Astrocyte of the spinal cord (primary cell): Measurements from ENCODE around the gene FAM219A.

Source experiments
- DNase-seq: peaks from one replicate; pipeline ENCODE4 v3.0.0; 2011; ENCODE audit warnings: low read depth, low spot score
- H3K4me3 ChIP-seq: 2 replicates; pipeline ENCODE4 v1.5.1; 2011; ENCODE audit warnings: low read depth, mild to moderate bottlenecking, low read length, moderate library complexity
- in situ Hi-C: cut with HindIII; loops from 2 replicates; pipeline ENCODE4 v1.10.0; 2017; ENCODE audit warnings: low sequenced_read_pairs
- TF ChIP-seq, protein P1 (sequence below): IDR thresholded peaks from 2 replicates; pipeline ENCODE4 v1.5.1; 2012; ENCODE audit warnings: low read depth, mild to moderate bottlenecking, low read length, inconsistent platforms

FAM219A gene

DNA sequence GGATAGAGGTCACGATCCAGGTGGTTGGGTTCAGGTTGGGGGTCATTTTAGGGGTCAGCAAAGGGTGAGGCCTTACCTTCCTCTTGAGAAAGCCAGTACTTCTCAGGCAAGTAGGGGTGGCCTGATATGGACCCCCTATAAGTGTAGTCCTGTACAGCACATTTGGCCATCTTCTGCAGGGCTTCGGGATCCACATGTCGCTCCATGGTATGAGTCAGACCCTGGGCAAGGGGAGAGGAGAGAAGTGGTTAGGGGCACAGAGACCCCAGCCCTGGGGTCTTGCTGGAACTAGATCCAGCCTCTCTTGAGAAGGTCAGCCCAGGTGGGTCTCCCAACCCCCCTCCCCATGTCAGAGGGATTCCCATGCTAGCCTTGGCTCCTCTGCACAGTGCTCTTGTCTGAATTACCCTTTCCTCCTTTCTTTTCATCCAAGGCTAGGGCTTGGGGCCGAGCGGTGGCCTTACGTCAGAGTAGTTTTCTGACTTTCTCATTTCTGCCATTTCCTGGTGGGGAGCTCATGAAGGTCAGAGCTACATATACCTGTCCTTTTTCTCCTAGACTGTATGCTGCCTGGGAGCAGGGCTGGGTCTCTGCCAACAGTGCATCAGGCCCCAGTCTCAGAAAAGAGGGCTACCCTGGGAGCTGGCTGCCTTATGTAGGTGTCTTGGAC, 72.7 kb downstream of the FAM219A start:
- no peak for DNase-seq
- TF ChIP-seq, protein P1, sequence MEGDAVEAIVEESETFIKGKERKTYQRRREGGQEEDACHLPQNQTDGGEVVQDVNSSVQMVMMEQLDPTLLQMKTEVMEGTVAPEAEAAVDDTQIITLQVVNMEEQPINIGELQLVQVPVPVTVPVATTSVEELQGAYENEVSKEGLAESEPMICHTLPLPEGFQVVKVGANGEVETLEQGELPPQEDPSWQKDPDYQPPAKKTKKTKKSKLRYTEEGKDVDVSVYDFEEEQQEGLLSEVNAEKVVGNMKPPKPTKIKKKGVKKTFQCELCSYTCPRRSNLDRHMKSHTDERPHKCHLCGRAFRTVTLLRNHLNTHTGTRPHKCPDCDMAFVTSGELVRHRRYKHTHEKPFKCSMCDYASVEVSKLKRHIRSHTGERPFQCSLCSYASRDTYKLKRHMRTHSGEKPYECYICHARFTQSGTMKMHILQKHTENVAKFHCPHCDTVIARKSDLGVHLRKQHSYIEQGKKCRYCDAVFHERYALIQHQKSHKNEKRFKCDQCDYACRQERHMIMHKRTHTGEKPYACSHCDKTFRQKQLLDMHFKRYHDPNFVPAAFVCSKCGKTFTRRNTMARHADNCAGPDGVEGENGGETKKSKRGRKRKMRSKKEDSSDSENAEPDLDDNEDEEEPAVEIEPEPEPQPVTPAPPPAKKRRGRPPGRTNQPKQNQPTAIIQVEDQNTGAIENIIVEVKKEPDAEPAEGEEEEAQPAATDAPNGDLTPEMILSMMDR: no peak
- in situ Hi-C loops: no loop called here
- H3K4me3 ChIP-seq: no peak overlapping the region

DNA sequence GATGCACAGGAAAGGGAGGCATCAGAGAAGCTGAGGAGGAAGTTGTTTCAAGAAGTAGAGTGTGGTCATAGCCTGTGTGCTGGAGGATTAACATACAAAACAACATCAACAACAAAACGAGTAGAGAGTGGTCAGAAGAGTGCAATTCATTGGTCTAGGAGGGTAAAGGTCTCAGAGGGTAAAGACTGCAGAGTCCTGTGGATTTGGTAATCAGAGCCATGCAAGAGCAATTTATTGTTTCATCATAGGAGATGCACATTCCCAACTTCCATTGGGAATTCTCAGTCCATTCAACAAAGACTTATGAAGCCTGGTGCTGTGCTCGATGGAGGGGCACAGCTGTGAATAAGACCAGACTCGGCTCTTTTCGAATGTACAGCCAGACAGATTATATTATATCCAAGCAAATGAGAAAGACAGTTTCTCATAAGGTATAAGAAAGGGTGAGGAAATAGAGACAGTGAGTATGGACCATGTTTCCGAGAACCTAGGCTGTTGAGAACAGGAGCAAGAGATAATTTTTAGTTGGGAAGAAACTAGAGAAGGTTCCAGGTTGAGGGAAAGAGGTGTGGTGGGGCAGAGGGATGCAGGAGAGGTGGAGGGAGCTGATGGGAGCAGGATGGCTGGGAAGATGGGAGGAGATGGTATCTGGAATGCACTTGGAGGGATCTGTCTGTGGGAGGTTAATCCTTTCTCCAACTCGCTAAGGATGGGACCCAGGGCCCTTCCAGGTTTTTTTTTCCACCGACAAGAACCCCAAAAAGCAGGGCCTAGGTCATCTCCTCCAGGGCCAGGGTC, 73.8 kb downstream of the FAM219A start:
- in situ Hi-C loops: no loop called here
- H3K4me3 ChIP-seq: no peak overlapping the region
- DNase-seq: no peak
- TF ChIP-seq, protein P1: no peak

DNA sequence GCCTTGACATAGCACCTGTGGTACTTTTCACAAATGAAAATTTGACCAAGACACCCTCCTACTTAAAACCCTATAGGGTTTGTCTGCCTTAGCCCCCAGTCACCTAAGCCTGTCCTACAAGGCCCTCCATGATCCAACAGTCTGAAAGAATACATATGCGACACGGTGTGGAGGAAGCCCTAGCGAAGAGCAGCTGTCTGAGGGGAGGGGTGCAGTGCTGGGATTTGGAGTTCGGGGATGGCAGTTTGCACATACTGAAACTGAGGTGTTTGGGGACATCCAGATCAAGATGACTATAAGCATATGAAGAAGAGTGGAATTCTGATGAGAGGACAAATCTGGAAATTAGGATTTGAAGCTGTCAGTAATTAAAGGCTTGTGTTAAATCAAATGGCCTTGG, 74.5 kb downstream of the FAM219A start:
- H3K4me3 ChIP-seq: no peak overlapping the region
- in situ Hi-C loops: no loop called here
- DNase-seq: no peak
- TF ChIP-seq, protein P1: no peak

DNA sequence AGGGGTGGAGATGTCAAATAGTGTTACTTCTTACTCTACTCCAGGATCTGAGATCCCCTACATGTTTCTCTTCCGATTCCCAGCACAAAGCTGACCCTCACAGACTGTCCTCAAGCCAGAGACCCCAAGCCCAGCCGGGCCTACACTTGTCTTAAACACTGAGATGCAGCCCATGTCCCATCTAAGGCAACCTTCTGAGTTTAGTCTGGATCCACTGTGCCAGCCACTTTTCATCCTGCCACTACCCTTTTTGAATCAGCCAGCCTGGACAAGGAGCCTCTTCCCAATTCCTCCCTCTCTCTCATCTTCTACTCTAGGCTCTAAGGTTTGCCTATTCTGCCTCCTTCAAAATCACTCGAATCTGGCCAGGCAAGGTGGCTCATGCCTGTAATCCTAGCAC, 75.5 kb downstream of the FAM219A start:
- TF ChIP-seq, protein P1: no peak
- in situ Hi-C loops: no loop called here

DNA sequence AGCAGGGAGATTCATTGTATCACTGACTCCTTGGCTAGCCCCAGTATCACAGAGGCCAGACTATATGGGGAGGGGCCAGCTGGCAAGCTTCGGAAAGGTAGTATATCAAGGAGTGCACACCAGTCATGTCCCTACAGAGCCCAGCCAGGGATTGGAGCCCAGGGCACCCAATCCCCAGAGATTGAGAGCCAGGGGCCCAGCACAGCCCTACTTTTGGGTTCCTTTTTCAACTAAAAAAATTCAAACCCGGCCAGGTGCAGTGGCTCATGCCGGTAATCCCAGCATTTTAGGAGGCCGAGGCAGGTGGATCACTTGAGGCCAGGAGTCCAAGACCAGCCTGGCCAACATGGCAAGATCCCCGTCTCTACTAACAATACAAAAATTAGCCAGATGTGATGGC, 76.3 kb downstream of the FAM219A start:
- TF ChIP-seq, protein P1: no peak
- no peak for DNase-seq
- in situ Hi-C loops: no loop called here

More for the DNA sequence above, 75.5 kb downstream of the FAM219A start:
- no peak overlapping the region for H3K4me3 ChIP-seq
- DNase-seq: no peak

DNA sequence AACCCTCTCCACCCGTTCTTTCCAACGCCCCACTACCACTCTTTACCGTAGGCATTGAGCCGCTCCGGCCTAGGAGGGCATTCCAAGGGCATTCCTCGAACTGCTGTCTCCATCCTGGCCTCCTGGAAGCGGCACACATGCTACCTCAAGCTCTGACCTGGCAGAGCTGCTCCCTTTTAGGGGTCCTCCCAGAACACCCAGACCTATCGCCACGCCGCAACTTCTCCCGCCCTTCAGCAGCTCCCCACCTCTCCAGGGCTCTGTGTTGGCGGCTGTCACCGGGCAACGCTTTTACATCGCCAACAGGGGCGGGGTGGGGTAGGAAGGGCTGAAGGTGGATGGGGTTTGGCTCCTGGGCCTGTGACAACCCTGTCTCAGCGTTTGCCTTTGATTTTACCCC, 77.0 kb downstream of the FAM219A start:
- DNase-seq: no peak
- TF ChIP-seq, protein P1: no peak
- in situ Hi-C loops: no loop called here
- H3K4me3 ChIP-seq: no peak overlapping the region

More for the DNA sequence above, 76.3 kb downstream of the FAM219A start:
- no peak overlapping the region for H3K4me3 ChIP-seq
